Hypothalamus (tissue), 51 donors: Measurements from ENCODE around the gene FAM163A.
"Not testable (repeated sequence)": the region's sequence is repeated elsewhere in the genome, so short reads cannot be mapped to it uniquely, and the experiment has no call there.

Experiments used
- DNase-seq, 51 donors: peaks; one replicate each; lab custom pipeline; 2025; lab: John Stamatoyannopoulos, UW

Gene FAM163A

DNA sequence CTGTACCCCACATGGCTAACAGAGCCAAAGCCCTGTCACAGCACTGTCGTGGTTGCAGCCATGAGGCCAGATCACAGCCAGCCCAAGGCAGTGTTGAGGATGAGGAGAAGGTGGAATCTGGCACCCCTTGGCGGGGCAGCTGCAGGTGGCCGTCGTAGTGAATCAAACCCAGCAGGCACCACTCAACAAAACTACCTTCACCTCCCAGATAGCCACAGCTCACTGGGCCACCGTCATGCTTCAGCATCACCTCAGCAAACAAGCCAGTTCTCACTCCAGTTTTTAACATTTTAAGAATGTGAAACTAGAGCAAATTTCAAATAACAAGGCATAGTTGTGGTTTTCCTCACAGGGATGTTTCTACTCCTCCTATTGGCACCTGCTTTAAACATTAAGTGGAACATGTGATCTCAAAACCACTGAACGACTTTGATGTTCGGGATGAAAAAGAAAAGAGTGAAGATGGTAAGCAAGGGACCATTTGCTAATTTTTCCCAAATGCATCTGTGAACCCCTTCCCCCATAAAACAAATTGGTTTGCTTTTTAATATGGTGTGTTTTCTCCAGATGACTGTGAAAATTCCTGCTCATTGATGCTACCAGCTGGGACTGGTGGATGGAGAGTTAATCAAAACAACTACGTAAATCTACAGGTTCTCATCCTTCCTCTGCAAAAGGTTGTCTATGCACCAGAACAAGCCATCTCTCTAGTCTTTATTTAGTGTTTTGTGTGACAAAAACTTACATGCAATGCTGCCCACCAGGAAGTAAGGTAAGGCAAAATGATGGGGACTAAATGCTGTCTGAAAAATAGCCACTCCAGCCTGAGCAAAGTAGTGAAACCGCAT, 89.0 kb downstream of the FAM163A start:
- no peak for DNase-seq

DNA sequence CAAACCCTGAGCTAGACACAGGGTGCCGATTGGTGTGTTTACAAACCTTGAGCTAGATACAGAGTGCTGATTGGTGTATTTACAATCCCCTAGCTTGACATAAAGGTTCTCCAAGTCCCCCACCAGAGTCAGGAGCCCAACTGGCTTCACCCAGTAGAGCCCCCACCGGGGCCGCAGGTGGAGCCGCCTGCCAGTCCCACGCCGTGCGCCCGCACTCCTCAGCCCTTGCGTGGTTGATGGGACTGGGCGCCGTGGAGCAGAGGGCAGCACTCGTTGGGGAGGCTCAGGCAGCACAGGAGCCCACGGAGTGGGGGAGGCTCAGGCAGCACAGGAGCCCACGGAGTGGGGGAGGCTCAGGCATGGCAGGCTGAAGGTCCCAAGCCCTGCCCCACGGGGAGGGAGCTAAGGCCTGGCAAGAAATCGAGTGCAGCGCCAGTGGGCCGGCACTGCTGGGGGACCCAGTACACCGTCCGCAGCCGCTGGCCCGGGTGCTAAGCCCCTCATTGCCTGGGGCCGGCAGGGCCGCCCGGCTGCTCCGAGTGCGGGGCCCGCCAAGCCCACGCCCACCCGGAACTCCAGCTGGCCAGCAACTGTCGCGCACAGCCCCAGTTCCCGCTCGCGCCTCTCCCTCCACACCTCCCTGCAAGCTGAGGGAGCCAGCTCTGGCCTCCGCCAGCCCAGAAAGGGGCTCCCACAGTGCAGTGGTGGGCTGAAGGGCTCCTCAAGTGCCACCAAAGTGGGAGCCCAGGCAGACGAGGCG, 93.8 kb downstream of the FAM163A start:
- DNase-seq, result not testable (repeated sequence)

DNA sequence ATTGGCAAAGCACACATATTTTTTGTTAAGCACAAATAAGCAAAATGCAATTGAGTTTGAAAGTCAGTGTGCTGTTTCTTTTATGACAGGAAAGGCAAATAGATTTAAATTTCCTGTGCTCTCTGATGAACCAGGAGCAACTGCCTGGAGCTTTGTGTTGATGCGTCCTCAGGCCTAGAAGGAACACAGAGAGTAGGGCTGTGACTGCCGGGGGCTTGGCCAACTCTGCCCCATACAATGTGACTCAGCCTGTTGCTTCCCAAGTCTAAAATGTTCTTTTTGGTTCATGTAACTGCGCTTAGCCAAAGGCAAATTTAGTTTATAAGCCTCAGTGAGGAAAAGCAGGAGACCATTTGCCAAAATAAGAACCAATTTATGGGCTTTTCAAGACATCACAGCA, 97.0 kb downstream of the FAM163A start:
- DNase-seq, result no peak

DNA sequence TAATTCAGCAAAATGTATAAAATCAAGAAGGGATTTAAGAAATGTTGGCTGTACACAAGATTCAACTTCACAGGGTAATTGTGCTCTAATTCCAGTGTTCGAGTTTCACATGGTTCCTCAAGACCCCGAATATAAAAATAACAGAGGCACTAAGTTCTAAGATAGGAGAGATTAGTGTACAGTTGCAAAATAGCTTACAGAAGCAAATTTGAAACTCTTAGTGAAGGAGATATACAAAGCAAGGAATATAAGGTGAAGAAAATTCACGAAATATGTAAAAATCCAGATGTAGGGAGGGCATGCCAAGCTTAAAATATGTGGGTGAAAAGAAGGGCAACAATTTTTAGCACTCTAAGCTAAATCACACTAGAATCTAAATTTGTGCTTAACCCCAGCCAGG, 105.1 kb downstream of the FAM163A start:
- DNase-seq, result no peak

DNA sequence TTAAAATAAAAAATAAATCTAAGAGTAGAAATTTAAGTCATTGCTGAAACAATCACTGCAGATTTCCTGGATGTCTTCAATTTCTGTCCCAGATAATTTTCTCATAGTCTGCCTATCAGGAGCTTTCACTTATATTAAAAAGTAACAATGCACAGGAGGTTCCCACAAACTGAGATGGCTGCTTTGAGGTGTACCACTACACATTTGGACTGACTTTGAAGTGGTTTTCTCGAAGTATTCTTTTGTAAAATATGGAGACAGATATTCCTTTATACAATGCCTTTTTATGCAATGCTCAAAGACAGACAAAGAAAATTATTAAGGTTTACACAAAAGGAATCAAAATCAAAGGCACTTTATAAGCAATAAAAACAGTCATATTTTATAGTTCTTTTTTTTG, 110.0 kb downstream of the FAM163A start:
- no peak for DNase-seq

DNA sequence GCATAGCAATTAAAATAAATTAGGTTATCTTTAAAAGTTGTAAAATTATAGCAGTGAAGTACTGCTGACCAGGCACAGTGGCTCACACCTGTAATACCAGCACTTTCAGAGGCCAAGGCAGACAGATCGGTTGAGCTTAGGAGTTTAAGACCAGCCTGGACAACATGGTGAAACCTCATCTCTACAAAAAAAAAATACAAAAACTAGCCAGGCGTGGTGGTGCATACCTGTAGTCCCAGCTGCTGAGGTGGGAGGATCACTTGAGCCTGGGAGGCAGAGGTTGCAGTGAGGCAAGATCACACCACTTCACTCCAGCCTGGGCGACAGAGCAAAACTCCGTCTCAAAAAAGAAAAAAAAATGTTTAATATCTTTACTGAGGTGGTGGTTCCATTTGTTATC, 112.7 kb downstream of the FAM163A start:
- not testable (repeated sequence) for DNase-seq

DNA sequence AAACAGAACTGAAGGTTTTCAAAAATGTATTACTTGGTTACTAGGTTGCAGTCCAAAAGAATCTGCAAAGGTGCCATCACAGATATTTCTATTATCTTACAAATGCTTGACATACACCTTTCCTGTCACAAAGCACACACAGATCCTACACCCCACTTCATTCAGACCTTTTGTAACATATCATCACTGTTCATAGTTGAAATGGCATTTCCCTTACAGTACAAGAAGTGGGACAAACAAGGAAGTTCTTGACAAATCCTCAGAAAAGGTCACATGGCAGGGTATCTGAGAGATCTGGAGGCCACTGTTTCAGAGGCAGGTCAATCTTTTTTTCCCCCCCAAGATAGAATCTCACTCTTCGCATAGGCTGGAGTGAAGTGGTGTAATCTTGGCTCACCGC, 113.2 kb downstream of the FAM163A start:
- no peak for DNase-seq

DNA sequence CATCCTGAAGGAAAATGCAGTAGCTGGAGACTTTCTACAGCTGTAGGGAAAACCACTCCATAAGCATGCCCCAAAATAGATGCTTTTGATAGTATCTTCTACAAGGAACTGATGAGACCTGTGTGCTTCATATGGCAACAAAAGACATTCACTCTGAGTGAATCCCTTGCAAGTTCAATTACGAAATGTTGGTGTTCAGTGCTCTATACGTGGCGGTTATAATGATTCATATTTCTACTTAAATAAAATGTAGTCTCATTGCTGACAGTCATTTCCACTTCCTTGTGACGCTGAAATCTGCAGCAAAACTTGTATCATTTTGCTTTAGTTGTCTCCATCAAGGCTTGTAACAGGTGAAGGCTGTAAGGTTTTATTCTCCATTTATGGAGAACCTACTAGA, 113.9 kb downstream of the FAM163A start:
- DNase-seq, result no peak

DNA sequence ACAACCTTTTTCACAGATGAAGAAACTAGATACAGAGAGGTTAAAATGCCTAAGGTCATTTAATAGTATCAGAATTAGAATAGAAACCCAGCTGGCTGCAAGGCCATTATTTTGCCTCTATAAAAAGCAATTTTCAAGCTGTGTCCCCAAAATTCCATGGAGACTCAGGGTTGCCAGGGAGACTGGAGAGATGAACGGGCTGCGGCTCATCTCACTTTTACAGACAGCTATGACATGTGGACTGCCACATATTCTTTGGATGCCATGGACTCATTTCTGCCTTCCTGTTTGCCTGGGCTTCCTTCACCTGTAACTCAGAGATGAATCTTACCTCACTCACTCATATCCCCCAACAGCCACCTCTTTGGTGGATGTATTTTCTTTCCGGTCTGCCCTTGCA, 117.6 kb downstream of the FAM163A start:
- peak in 4 of 51 donors; percentile 3 to 9 (median 6) for DNase-seq

DNA sequence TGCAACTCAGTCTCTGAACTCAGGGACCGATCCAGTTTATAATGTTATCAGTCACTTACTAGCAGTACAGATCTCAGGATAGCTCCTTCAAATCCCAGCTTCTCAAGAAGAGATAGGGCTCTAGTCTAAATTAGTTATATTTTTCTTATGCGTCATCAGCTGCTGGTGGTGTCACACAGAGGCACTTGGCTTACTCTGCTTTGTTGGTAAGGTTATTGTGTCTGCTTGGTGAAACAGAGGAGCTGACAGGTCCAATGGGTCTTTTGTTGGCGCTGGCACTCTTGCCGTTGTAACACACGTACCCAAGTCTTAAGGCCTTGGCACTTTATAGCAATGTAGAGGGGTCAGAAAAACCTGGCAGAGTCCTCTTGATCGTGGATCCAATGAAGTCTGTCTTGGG, 122.3 kb downstream of the FAM163A start:
- no peak for DNase-seq
